GM06990 (cell line): Measurements from ENCODE around the gene AIPL1.

ENCODE experiments used
- DNase-seq: peaks from one replicate; pipeline ENCODE4 v3.0.0-alpha.2; 2011; ENCODE audit not compliant: insufficient read length; ENCODE audit errors: extremely low read depth
- H3K27me3 ChIP-seq: replicated peaks from 2 replicates; pipeline ENCODE4 v1.6.0; 2011; ENCODE audit warnings: low read length; ENCODE audit not compliant: control insufficient read depth, insufficient read depth
- H3K36me3 ChIP-seq: 2 replicates; pipeline ENCODE4 v1.5.1; 2011; ENCODE audit warnings: low read length; ENCODE audit not compliant: control insufficient read depth, insufficient read depth
- H3K4me3 ChIP-seq: replicated peaks from 2 replicates; pipeline ENCODE4 v1.5.1; 2011; ENCODE audit warnings: low read depth, mild to moderate bottlenecking, control low read depth, low read length
- CTCF ChIP-seq: IDR thresholded peaks from 2 replicates; pipeline ENCODE4 v1.5.1; 2011; ENCODE audit warnings: low read length, control low read depth, mild to moderate bottlenecking, inconsistent platforms; ENCODE audit not compliant: insufficient read depth, poor library complexity, severe bottlenecking

The AIPL1 gene

GRCh38 chr17:6478486-6478885, 43.6 kb upstream of the AIPL1 start:
- no peak for DNase-seq
- Histone ChIP-seq H3K36me3 (no peaks in the 10 kb centered on the region), H3K4me3 (no peak overlapping the region), H3K27me3 (no peaks in the 10 kb centered on the region; the same call in 1 of the 2 replicates)
- no peak for TF ChIP-seq CTCF

GRCh38 chr17:6477831-6478383, 43.0 kb upstream of the AIPL1 start:
- no peaks in the 10 kb centered on the region for H3K27me3 ChIP-seq
- no peak for DNase-seq
- no peak overlapping the region for H3K4me3 ChIP-seq
- no peaks in the 10 kb centered on the region for H3K36me3 ChIP-seq
- TF ChIP-seq CTCF: no peak

GRCh38 chr17:6476810-6477179, 41.9 kb upstream of the AIPL1 start:
- no peak overlapping the region for H3K4me3 ChIP-seq
- no peak for TF ChIP-seq CTCF
- DNase-seq: no peak
- H3K36me3 ChIP-seq: no peaks in the 10 kb centered on the region
- no peaks in the 10 kb centered on the region for H3K27me3 ChIP-seq

GRCh38 chr17:6476076-6476809, 41.3 kb upstream of the AIPL1 start:
- Histone ChIP-seq H3K36me3 (no peaks in the 10 kb centered on the region), H3K4me3 (no peak overlapping the region), H3K27me3 (no peaks in the 10 kb centered on the region)
- no peak for DNase-seq
- TF ChIP-seq CTCF: no peak

- H3K4me3 ChIP-seq: no peak overlapping the region
- no peak for TF ChIP-seq CTCF
- no peaks in the 10 kb centered on the region for H3K27me3 ChIP-seq
- no peaks in the 10 kb centered on the region for H3K36me3 ChIP-seq
- no peak for DNase-seq
Observed at GRCh38 chr17:6475411-6475810, 40.5 kb upstream of the AIPL1 start.

- no peaks in the 10 kb centered on the region for H3K27me3 ChIP-seq
- no peak for DNase-seq
Observed at GRCh38 chr17:6474906-6475305, 40.0 kb upstream of the AIPL1 start.

More at GRCh38 chr17:6474906-6475305, 40.0 kb upstream of the AIPL1 start:
- Histone ChIP-seq H3K4me3 (no peak overlapping the region), H3K36me3 (no peaks in the 10 kb centered on the region)
- TF ChIP-seq CTCF: no peak
